ENCODE data around the gene TMC1.

Gene TMC1

GRCh38 chr9:72622186-72622585, 100.8 kb downstream of the TMC1 start:
- no peak for DNase-seq

DNA sequence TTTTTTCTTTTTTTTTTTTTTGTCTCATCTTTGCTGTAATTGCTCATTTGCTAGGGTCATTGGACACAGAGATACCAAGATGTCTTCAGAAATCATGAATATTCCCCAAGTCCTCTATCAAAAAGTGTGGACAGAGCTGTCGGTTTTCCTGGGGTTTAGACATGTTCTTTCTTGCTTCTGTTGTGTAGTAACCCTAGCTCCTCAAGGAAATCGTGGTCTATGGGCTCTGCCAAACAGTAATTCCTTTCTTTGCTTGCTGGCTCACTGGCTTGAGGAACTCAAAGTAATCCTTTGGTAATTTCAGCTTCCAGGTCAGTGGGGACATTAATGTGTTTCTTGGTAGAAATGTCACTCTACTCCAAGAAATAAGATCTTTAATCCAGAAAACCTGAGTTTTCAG, 101.7 kb downstream of the TMC1 start:
- DNase-seq: no peak

DNA sequence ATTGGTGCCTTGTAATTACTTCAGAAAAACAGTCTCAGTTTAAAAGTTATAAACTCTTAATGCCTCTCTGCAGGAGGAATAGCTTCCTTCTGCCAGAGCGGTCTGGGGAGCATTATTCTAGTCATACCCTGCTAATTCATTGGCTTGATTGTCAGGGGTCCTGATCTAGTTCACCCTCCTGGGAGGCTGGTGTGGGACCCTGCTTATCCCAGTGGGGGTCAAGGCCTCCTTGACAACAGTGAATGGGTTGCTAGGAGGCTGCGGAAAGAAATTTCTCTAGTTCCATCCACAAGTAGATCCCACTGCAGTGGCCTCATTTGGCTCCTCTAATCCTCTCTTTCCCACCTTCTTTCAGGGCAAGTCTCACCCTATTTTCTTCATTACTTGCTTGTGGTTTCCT, 105.7 kb downstream of the TMC1 start:
- DNase-seq: no peak

DNA sequence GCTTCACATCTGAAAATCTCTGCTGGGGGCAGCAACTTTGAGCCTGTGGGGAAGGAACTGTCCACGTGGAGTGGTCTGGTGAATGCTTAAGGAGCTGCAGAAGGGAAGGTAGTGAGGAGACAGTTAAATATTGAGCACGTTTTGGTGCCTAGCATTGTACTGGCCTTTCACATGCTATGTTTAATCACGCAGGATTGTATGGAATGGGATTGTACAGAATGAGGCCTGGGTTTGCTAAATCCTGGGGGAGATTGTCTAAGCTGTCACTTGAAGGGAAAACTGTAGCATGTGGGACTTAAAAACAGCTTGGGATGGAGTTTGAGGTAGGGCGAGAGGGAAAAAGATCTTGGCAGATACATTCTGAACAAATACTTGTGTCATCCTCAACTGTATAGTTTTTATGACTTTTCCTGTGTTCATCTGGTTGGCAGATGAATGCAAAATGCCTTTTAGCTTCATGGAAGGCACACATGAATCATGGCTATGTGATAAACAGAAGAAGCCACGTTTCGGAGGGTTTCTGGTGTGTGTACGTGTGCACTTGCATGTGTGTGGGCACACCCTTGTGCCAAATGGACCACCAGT, 106.6 kb downstream of the TMC1 start:
- no peak for DNase-seq

DNA sequence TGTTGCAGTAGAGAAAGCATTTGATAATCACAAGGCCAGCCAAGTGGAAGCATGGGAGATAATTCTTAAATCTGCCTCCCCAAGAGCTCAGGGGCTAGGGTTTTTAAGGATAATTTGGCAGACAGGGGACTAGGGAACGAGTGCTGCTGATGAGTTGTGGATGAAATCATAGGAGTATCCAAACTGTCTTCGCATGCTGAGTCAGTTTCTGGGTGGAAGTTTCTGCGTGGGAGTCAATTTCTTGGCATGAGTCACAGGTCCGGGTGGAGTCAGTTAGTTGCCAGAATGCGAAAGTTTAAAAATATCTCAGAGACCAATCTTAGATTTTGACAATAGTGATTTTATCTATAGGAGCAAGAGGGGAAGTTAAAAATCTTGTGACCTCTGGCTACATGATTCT, 112.6 kb downstream of the TMC1 start:
- no peak for DNase-seq

- no peak for DNase-seq
Measured at GRCh38 chr9:72635197-72635596, 113.8 kb downstream of the TMC1 start.

GRCh38 chr9:72636621-72637020, 115.2 kb downstream of the TMC1 start:
- no peak for DNase-seq

DNA sequence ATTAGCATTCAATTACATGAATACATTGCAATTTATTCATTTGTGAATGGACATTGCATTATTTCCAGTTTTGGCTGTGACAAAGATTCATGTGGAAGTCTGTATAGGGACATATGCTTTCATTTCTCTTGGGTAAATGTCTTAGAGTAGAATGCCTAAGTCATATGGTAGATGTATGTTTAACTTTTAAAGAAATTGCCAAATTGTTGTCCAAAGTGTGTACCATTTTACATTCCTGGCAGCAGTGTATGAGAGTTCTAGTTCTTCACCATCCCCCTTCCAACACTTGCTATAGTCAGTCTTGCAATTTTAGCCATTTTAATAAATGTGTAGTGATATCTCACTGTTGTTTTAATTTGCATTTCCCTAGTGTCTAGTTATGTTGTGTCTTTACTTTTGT, 122.2 kb downstream of the TMC1 start:
- DNase-seq: no peak

- no peak for DNase-seq
Measured at GRCh38 chr9:72646061-72646460, 124.7 kb downstream of the TMC1 start.

- DNase-seq: no peak
Measured at GRCh38 chr9:72648324-72649126, 127.1 kb downstream of the TMC1 start.

GRCh38 chr9:72649127-72649442, 127.7 kb downstream of the TMC1 start:
- no peak for DNase-seq

DNA sequence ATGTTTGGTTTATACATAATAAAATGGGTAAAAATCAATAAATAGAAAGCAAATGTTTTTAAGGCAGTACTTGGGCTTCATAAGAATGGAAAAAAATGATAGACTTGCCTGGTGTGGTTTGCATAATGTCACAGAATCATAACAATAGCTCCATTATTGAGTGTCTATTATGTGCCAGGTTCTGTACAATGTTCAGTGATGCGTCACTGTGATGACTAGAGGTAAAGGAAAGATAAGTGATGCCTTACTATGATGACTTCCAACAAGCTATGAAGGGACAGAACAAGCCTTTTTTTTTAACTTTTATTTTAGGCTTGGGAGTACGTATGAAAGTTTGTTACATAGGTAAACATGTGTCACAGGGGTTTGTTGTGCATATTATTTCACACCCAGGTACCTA, 128.8 kb downstream of the TMC1 start:
- DNase-seq: no peak

DNA sequence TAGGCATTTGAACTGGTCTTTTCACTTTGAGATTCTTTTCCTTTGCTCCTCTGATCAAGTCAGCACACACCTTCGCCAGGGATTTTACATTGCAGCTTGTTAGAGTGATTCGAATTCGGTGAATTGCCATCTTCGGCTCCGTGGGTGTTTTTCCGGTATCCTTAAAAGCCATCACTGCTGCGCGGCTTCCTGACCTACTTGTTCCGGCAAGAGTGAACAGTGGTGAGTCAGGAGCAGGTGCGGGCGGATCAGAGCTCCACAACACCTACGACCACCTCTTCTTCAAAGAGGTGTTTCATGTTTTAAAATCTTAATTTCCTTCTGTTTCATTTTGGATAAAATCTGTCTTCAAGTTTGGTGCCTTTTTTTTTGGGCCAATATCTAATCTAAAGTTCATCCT, 134.6 kb downstream of the TMC1 start:
- DNase-seq: no peak

GRCh38 chr9:72657023-72657422, 135.6 kb downstream of the TMC1 start:
- DNase-seq: no peak

- DNase-seq: no peak
Measured at GRCh38 chr9:72658703-72659102, 137.3 kb downstream of the TMC1 start.

DNA sequence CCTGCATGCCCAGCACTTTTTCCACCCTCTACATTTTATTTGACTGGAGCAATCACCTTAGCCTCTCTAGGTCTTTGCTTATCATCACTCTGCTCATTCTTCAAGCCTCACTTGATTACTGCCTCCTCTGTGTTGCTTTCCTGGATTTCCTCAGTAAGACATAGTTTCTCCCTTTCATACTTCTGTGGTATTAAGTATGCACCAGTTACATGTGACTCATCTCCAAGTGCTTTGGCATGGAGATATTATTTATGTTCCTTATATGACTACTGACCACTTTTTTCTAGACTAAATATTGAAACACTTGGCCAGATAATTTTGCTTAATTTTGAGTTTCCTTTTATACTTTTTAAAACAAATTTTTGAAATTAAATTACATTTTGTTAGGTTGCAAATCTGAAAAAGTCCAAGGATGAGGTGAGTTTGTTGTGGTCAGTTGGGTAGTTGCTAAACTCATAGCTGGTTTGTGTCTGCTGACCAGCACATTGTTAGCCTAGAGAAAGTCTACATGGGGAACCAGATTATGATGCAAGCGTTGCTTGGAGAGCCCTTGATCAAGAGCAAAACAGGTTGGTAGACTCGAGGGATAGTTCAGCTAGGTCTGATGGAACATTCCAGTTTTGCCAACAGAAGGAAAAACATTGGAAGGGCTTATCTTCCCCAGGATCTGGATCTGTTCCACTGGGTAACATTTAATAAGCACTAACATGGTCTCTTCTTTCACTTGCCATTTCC, 140.2 kb downstream of the TMC1 start:
- no peak for DNase-seq

GRCh38 chr9:72665421-72665820, 144.0 kb downstream of the TMC1 start:
- no peak for DNase-seq

DNA sequence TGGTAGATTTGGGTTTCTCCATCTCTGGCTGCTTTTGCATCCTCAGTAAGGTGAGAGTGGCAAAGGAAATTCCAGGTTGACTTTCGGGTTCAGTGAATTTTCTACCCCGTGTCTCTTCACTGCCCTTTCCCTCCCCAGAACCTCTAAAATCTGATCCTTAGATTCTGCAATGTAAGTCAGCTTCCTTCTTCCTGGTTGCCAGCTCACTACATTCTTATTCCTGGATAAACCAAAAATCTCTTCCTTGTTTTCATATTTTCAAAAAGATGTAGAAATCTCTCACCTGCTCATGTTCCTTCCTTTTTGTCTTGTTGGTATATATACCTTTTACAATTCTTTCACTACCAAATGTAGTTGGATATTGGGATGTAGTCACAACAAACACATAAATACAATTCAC, 145.8 kb downstream of the TMC1 start:
- DNase-seq: no peak

DNA sequence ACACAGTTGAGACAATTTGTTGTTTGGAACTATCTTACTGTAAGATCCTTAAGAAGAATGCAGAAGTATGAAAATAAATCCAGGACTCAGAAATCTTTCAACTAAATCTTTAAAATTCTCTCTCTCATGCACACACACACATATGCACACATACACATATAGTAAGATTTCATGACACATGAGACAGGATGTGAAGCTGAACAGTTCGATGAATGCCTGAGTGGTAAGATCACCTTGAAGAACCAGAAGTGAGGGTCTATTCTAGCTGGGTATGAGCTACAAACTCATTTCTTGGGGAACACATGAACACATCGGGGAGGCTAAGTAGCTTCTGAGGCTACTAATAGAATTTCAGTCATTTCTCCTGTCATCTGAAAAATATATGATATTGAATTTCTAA, 153.6 kb downstream of the TMC1 start:
- DNase-seq: no peak

- DNase-seq: no peak
Measured at GRCh38 chr9:72675586-72675985, 154.2 kb downstream of the TMC1 start.

DNA sequence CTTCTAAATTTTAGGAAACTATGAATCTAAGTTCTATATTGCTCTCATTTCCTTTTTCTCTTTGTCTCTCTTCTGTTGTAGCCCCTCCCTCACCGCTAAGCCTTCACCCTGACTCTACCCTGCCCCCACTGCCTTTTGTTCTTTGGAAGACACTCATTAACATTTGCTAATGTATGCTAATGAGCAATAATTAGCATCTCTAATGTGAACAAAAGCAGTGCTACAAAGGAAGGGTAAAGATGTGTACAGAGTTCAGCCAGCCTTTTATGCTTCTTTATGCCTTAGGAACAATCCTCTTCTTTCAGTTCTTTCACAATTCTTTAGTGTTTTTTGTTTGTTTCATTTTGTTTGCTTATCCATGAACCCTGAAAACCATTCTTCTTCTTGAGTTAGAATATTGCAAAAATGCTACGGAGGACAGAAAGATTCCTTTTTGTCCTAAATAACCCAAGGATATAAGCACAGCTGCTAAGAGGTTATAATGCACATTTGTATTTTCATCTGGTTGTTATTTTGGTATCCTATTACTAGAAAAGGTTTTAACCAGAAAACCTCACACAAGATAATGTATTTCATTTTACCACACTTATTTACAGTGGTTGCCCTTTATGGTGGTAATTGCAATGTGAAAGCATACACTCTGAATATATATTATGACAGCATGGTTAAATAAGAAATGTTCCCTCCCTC, 159.3 kb downstream of the TMC1 start:
- no peak for DNase-seq

DNA sequence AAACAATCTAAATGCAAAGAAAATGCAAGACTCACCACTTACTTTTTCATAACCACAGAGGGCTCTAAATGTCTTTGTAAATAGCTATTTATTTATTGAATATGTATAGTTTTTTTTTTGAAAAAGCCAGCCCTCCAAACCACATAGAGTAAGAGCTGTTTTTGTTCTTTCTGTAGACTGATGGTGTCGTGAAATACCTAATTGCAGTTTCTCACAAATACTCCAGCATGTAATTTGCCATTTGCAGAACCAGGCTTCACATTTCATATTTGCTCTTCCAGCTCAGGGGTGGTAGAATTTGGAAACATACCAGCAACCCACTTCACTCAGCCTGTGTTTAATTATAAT, 159.8 kb downstream of the TMC1 start:
- DNase-seq: no peak

GRCh38 chr9:72684615-72685014, 163.2 kb downstream of the TMC1 start:
- no peak for DNase-seq

DNA sequence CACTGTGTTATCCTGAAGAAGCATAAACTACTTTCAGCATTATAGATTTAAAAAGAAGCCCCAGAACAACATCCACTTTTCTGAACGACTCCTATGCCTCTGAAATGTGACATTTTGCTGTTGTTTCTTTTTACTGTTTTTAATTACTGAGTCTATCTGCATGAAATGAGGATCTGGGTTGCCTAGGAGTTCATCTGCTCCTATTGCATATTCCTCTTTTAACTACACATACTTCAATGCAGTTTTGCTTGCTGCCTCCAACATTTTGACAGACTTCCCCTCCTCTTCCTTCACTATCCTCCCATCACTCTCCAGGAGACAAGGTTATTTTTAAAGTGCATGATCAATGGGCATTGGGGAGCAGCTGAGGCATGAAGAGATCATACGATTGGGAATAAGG, 164.5 kb downstream of the TMC1 start:
- DNase-seq: no peak
